HG02623 (cell line): Measurements from ENCODE around the gene DNAJC5G.
"Not testable (repeated sequence)": the region's sequence is repeated elsewhere in the genome, so short reads cannot be mapped to it uniquely, and the experiment has no call there.

Experiments used
- ATAC-seq: cut with Tn5 transposase; IDR thresholded peaks from one replicate; pipeline ENCODE4 v1.9.1; 2021; ENCODE audit warnings: moderate library complexity; ENCODE audit not compliant: unreplicated experiment

The DNAJC5G gene

DNA sequence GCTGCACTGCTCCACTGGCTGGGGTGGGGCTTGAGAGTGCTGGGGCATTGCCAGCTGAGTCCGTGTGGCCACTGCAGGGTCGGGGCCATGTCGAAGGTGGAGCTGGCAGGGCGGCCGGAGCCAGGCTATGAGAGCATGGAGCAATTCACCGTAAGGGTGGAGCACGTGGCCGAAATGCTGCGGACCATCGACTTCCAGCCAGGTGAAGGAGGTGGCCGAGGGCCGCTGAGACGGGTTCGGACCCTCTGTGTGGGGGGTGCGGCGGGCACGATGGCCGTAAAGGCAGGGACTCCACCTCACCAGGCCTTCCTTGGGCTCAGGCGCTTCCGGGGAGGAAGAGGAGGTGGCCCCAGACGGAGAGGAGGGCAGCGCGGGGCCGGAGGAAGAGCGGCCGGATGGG, 30.9 kb downstream of the DNAJC5G start:
- ATAC-seq, result no peak

- no peak for ATAC-seq
Observed at GRCh38 chr2:27306573-27307286, 31.5 kb downstream of the DNAJC5G start.

GRCh38 chr2:27307287-27307544, 32.0 kb downstream of the DNAJC5G start:
- ATAC-seq, result no peak

DNA sequence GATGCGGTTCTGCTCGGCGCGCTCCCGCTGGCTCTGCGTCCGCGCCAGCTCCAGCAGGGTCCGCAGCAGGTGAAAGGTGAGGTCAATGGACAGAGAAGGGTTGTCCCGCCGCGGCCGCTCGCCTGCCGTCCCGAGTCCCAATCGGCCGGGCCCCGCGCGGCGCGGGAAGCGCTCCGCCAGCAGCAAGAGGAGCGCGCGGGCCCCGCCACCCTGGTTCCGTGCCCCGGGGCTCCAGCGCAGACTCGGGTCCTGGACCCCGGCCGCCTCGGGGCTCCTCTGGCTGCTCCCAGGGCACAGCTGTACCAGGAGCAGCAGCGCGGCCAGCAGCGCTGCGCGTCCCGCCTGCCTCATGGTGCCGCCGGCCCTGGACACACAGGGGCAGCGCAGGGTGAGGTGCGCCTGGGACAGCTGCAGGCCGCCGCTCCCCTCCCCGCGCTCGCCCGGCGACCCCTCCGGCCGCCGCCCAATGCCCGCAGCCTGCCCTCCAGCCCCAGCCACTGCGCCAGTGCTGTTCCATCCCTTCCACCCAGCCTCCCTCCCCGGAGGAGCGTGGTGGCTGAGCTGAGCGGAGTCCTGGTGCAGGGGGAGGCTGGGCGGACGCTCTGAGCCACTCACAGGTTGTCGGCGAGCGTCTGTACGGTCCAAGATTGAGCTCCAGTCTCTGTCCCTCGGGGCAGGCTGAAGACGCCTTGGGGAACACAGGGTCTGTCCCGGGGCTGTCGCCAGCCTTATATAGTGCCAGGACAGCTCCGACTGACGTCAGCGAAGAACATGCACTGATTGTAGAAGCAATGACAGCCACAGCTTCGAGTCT, 32.5 kb downstream of the DNAJC5G start:
- no peak for ATAC-seq

- ATAC-seq, result no peak
Observed at GRCh38 chr2:27308359-27308881, 33.2 kb downstream of the DNAJC5G start, which contains the start of gene UCN. Gene UCN (minus strand): TSS chr2:27308445. CDS start chr2:27307895, 550 bp downstream.

GRCh38 chr2:27309651-27310050, 34.4 kb downstream of the DNAJC5G start:
- no peak for ATAC-seq

DNA sequence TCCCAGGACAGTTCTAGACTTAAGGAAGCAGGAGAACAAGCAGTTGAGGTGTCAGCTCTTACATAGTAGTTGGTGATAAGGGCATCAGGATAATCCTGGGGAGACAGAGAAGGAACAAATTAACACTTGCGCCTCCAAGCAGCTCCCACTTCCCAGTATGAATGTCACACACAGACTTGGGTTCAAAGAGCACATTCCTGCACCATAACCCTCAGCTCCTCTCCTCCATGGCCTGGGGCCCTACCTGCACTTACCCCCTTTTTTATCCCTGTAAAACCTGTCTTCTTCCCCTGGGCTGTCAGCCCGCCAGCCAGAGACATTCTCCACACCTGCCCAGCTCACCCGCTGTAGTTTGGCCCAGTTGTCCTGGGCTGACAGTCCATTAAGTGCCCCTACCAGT, 36.9 kb downstream of the DNAJC5G start:
- ATAC-seq, result no peak

- ATAC-seq, result no peak
Observed at GRCh38 chr2:27313882-27314645, 38.8 kb downstream of the DNAJC5G start.

DNA sequence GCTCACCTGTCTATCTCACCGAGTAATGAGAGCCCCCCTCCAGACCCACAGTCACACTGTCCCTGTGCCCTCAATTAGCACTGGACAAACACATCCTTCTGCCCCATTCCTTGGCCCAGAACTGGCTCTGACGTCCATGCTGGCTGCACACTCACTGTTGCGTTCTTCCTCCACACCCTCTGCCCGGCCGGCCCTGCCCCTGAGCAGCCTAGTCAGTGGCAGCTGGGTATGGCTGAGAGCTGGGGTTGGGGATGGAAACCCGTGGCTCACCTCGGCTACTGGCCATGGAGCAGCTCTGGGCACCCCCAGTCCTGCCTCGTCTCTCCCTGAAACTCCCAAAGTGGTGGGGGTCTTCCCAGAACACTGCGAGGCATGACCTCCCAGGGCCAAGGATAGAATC, 39.5 kb downstream of the DNAJC5G start:
- no peak for ATAC-seq

DNA sequence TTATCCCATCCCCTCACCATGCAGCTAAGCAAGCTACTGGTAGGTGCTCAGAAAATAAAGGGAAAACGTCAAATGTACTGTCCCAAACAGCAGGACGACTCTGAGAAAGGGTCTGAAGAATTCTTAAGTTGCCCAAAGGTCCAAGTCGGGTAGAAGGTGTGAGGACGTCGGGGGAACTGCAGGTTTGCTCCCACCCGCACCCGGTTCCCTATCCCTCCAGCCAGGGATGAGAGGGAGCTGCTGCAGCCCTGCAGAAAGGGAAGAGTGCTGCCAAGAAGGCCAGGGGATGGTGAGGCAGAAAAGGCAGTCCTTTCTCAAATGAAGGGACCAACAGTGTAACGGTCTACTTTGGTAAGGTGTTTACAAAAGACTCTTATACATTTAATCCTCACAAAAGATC, 39.9 kb downstream of the DNAJC5G start:
- ATAC-seq, result no peak

DNA sequence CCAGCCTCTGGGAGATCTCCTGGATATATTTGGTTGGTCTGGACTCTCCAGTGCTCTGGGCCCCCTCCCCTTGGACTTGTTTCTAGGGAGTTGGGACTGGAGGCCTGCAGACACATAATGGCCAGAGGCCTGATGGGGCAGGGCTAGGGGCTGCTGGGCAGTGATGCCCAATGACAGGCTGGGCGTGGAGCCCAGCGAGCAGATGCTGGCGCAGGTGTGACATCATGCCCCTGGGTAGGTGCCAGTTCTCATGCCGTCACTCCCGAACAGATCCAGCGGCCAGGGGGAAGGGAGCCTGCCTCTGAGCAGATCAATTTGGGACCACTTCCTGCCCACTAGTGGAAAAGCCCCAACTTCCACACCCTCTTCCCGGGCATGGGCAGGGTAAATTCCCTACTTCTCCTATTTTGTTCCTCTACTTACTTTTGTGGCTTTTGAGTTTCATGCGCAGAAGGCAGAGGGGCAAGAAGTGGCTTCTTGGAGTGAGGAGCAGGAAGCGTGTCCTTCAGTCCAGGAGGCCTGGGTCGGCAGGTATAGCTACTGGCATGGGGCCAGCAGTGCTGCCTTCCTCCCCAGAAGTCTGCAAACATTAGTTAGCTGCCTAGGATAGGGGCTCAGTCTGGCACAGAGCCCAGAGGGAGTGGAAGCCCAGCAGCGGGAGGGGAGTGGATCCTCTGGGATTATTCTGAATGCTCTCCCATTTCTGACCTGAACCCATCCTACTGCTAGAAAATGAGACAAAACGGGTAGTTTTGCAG, 41.6 kb downstream of the DNAJC5G start:
- ATAC-seq, result no peak

DNA sequence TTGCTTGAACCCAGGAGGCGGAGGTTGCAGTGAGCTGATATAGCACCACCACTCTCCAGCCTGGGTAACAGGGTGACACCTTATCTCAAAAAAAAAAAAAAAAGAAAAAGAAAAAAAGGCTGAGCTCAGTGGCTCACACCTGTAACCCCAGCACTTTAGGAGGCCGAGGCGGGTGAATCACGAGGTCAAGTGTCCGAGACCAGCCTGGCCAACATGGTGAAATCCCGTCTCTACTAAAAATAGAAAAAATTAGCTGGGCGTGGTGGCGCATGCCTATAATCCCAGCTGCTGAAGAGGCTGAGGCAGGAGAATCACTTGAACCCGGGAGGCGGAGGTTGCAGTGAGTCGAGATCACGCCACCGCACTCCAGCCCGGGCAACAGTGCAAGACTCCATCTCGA, 44.6 kb downstream of the DNAJC5G start:
- not testable (repeated sequence) for ATAC-seq

GRCh38 chr2:27320958-27321543, 45.8 kb downstream of the DNAJC5G start:
- ATAC-seq, result no peak

GRCh38 chr2:27322301-27322765, 47.1 kb downstream of the DNAJC5G start:
- ATAC-seq, result no peak

GRCh38 chr2:27322766-27323595, 47.7 kb downstream of the DNAJC5G start, which contains the start of gene MPV17:
Gene MPV17 (minus strand): TSS chr2:27323097. CDS start chr2:27322517, 580 bp downstream.
- peak; percentile 90 for ATAC-seq

- no peak for ATAC-seq
Observed at GRCh38 chr2:27323596-27324285, 48.5 kb downstream of the DNAJC5G start.

- ATAC-seq, result no peak
Observed at GRCh38 chr2:27324720-27325119, 49.5 kb downstream of the DNAJC5G start.
